ENCODE measurements around the gene HAPLN3.

HAPLN3 gene

DNA sequence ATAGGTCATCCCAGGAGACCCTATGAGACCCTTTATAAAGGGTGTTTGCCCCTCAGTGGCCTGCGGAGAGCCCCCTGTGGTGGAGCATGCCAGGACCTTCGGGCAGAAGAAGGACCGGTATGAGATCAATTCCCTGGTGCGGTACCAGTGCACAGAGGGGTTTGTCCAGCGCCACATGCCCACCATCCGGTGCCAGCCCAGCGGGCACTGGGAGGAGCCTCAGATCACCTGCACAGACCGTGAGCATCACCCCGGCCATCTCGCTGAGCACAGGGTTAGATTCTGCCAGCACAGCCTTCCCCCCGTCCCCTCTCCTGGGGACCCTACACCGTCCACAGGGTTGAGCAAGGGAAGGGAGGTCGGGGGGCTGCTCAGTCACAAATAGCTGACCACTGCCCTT, 21.6 kb downstream of the HAPLN3 start:
- no peak for TF ChIP-seq EZH2 (optimal IDR thresholded peaks at IDR 0.05; ENCODE audit: low read depth, low read length)
- TF ChIP-seq EZH2phosphoT487 (IDR thresholded peaks at IDR 0.05; ENCODE audit: low read length), result no peak
- TF ChIP-seq, protein P1, sequence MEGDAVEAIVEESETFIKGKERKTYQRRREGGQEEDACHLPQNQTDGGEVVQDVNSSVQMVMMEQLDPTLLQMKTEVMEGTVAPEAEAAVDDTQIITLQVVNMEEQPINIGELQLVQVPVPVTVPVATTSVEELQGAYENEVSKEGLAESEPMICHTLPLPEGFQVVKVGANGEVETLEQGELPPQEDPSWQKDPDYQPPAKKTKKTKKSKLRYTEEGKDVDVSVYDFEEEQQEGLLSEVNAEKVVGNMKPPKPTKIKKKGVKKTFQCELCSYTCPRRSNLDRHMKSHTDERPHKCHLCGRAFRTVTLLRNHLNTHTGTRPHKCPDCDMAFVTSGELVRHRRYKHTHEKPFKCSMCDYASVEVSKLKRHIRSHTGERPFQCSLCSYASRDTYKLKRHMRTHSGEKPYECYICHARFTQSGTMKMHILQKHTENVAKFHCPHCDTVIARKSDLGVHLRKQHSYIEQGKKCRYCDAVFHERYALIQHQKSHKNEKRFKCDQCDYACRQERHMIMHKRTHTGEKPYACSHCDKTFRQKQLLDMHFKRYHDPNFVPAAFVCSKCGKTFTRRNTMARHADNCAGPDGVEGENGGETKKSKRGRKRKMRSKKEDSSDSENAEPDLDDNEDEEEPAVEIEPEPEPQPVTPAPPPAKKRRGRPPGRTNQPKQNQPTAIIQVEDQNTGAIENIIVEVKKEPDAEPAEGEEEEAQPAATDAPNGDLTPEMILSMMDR (IDR thresholded peaks at IDR 0.05; ENCODE audit: low read length), result no peak
- Histone ChIP-seq H3K9me3 (replicated peaks; ENCODE audit: insufficient read depth, low read length) (no peaks in the 10 kb centered on the region), H3K4me3 (ENCODE audit: low read length) (no peak overlapping the region), H3K36me3 (replicated peaks; ENCODE audit: insufficient read depth, low read length) (no peaks in the 10 kb centered on the region), H3K4me2 (ENCODE audit: low read depth, low read length) (no peak overlapping the region), H3F3A (ENCODE audit: insufficient read depth, low read length) (no peaks in the 10 kb centered on the region), H3K4me1 (ENCODE audit: low read length) (no peaks in the 10 kb centered on the region), H3K9me2 (replicated peaks; ENCODE audit: insufficient read depth, low read length) (no peaks in the 10 kb centered on the region), H3K27ac (ENCODE audit: low read length) (no peak overlapping the region), H3K79me2 (ENCODE audit: low read length) (no peaks in the 10 kb centered on the region), H2AFZ (ENCODE audit: low read length) (no peak overlapping the region), H4K20me1 (ENCODE audit: insufficient read depth, low read length) (no peaks in the 10 kb centered on the region), H3K27me3 (replicated peaks; ENCODE audit: insufficient read depth, low read length) (no peaks in the 10 kb centered on the region; the same call in 1 of the 2 replicates), H3K9ac (ENCODE audit: low read length) (no peak overlapping the region)
- DNase-seq, result no peak

DNA sequence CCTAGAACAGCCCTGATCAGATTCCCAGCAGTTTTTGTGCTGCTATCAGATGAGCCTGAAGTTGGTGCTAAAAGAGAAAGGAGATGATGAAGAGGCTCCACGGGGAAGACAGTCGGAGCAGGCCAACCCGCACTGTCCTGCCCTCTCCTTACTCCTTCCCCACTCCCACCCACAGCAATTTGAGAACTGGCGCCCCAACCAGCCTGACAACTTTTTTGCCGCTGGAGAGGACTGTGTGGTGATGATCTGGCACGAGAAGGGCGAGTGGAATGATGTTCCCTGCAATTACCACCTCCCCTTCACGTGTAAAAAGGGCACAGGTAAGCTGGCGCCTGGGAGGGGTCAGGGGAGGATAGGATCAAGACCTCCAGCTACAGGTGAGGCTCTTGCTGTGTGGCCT, 22.6 kb downstream of the HAPLN3 start:
- Histone ChIP-seq H3F3A (ENCODE audit: insufficient read depth, low read length) (no peaks in the 10 kb centered on the region), H4K20me1 (ENCODE audit: insufficient read depth, low read length) (no peaks in the 10 kb centered on the region), H3K4me3 (ENCODE audit: low read length) (no peak overlapping the region), H2AFZ (ENCODE audit: low read length) (no peak overlapping the region), H3K4me2 (ENCODE audit: low read depth, low read length) (no peak overlapping the region), H3K9me3 (replicated peaks; ENCODE audit: insufficient read depth, low read length) (no peaks in the 10 kb centered on the region), H3K27me3 (replicated peaks; ENCODE audit: insufficient read depth, low read length) (no peaks in the 10 kb centered on the region; the same call in 1 of the 2 replicates), H3K9ac (ENCODE audit: low read length) (no peak overlapping the region), H3K36me3 (replicated peaks; ENCODE audit: insufficient read depth, low read length) (no peaks in the 10 kb centered on the region), H3K4me1 (ENCODE audit: low read length) (no peaks in the 10 kb centered on the region), H3K9me2 (replicated peaks; ENCODE audit: insufficient read depth, low read length) (no peaks in the 10 kb centered on the region), H3K27ac (ENCODE audit: low read length) (no peak overlapping the region), H3K79me2 (ENCODE audit: low read length) (no peaks in the 10 kb centered on the region)
- TF ChIP-seq EZH2phosphoT487 (IDR thresholded peaks at IDR 0.05; ENCODE audit: low read length) (no peak), EZH2 (optimal IDR thresholded peaks at IDR 0.05; ENCODE audit: low read depth, low read length) (no peak)
- TF ChIP-seq, protein P1 (IDR thresholded peaks at IDR 0.05; ENCODE audit: low read length), result no peak
- no peak for DNase-seq

DNA sequence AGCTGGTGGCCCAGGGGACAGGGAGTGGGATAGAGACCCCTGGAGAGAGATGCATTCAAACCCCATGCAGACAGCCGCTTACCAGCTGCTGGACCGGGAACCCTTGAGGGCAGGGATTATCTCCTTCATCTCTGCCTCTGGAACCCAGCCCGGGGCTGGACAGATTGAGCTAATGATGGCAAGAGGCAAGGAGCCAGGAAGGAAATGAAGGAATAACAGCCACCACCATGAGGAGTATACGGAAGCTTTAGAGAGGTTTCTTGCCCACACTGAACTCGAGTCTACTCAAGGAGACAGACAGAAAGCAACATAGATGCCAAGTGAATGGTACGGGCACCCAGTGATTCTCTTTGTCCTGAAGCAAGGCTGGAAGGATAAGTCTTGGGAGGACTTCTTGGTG, 23.2 kb downstream of the HAPLN3 start:
- TF ChIP-seq EZH2phosphoT487 (IDR thresholded peaks at IDR 0.05; ENCODE audit: low read length) (no peak), EZH2 (optimal IDR thresholded peaks at IDR 0.05; ENCODE audit: low read depth, low read length) (no peak)
- TF ChIP-seq, protein P1 (IDR thresholded peaks at IDR 0.05; ENCODE audit: low read length), result no peak
- Histone ChIP-seq H3K9me3 (replicated peaks; ENCODE audit: insufficient read depth, low read length) (no peaks in the 10 kb centered on the region), H3K9ac (ENCODE audit: low read length) (no peak overlapping the region), H3K27ac (ENCODE audit: low read length) (no peak overlapping the region), H3K4me2 (ENCODE audit: low read depth, low read length) (no peak overlapping the region), H2AFZ (ENCODE audit: low read length) (no peak overlapping the region), H3K4me1 (ENCODE audit: low read length) (no peaks in the 10 kb centered on the region), H4K20me1 (ENCODE audit: insufficient read depth, low read length) (no peaks in the 10 kb centered on the region), H3K36me3 (replicated peaks; ENCODE audit: insufficient read depth, low read length) (no peaks in the 10 kb centered on the region), H3K27me3 (replicated peaks; ENCODE audit: insufficient read depth, low read length) (no peaks in the 10 kb centered on the region; the same call in 1 of the 2 replicates), H3K4me3 (ENCODE audit: low read length) (no peak overlapping the region), H3F3A (ENCODE audit: insufficient read depth, low read length) (no peaks in the 10 kb centered on the region), H3K79me2 (ENCODE audit: low read length) (no peaks in the 10 kb centered on the region), H3K9me2 (replicated peaks; ENCODE audit: insufficient read depth, low read length) (no peaks in the 10 kb centered on the region)
- no peak for DNase-seq

Measured in MM.1S (cell line).